ENCODE data around the gene GPC5. TPM values are rescaled to one million over a fixed set of nuclear protein-coding genes. Genes with fewer than 3 reads are reported as not detected.

Gene GPC5
- total and polyA plus RNA-seq, 2 of the 8 experiments (the other 6 are each of a cell fraction or from before 2014, with no cell fraction given) = 0.20 to 0.39 TPM

DNA sequence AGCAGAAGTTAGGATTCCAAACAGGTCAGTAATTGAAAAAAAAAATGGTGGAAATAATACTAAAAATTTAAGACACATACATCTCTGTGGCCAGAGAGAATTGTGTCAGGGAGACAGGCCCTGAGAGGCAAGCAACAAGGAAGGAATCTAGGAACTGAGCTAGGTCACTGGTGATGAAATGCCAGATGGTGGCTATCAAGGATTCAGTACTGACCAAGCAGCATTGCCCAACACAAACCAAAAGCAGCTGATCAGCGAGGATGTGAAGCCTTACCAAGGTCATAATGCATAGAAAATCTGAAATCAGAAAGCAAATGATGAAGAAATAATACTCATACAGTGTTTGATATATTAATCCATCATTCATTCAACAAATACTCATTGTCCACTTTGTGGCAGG lies 905.0 kb downstream of the GPC5 start:
- Histone ChIP-seq H3K27me3 (replicated peaks in 1 of 4; ENCODE audit: control insufficient read depth in 3 of 4, extremely low read depth in 1 of 4, insufficient read depth in 3 of 4, low read length in 3 of 4) (no peaks in the 10 kb centered on the region), H2AFZ (ENCODE audit: low read length) (no peak overlapping the region), H3K4ac (replicated peaks; ENCODE audit: insufficient read length, low read depth, low read length) (no peak overlapping the region), H3K56ac (replicated peaks; ENCODE audit: insufficient read length, low read depth, low read length) (no peak overlapping the region), H3K18ac (ENCODE audit: extremely low read depth, low read length) (no peak overlapping the region), H4K91ac (replicated peaks; ENCODE audit: insufficient read length, low read length) (no peak overlapping the region), H3K79me1 (ENCODE audit: low read depth, low read length) (no peaks in the 10 kb centered on the region), H4K20me1 (replicated peaks in 1 of 2; ENCODE audit: control insufficient read depth in 1 of 2, insufficient read depth in 2 of 2, low read length in 2 of 2) (no peaks in the 10 kb centered on the region), H3K9me3 (ENCODE audit: insufficient read depth in 2 of 2, low read depth in 1 of 2, low read length in 1 of 2) (no peaks in the 10 kb centered on the region), H4K8ac (ENCODE audit: extremely low read depth, insufficient read depth, low read length) (no peak overlapping the region), H3K14ac (ENCODE audit: insufficient read length) (no peak overlapping the region), H2BK12ac (ENCODE audit: low read depth, low read length) (no peak overlapping the region), H3K27ac (ENCODE audit: low read depth, low read length) (no peak overlapping the region), H3K23ac (ENCODE audit: insufficient read length) (no peak overlapping the region), H2BK20ac (ENCODE audit: low read length) (no peak overlapping the region), H3K79me2 (ENCODE audit: control insufficient read depth in 1 of 2, insufficient read depth in 2 of 2, low read length in 2 of 2) (no peaks in the 10 kb centered on the region), H2BK120ac (replicated peaks; ENCODE audit: low read depth, low read length) (no peak overlapping the region), H2AK5ac (ENCODE audit: low read depth, low read length) (no peak overlapping the region), H2BK5ac (ENCODE audit: low read depth, low read length) (no peak overlapping the region), H3K4me3 (ENCODE audit: extremely low read depth in 1 of 4, insufficient read depth in 2 of 4, low read depth in 3 of 4, low read length in 4 of 4) (no peak overlapping the region), H3K23me2 (ENCODE audit: low read depth, low read length) (no peaks in the 10 kb centered on the region), H4K5ac (ENCODE audit: insufficient read length, low read depth, low read length) (no peak overlapping the region), H3K4me2 (ENCODE audit: insufficient read depth in 1 of 2, low read depth in 2 of 2, low read length in 2 of 2) (no peak overlapping the region), H3K9ac (replicated peaks in 1 of 4; ENCODE audit: extremely low read depth in 1 of 4, low read depth in 3 of 4, low read length in 3 of 4) (no peak overlapping the region), H3K36me3 (ENCODE audit: control insufficient read depth in 2 of 4, insufficient read depth in 4 of 4, low read length in 3 of 4) (no peaks in the 10 kb centered on the region), H3K4me1 (replicated peaks in 1 of 4; ENCODE audit: control insufficient read depth in 3 of 4, insufficient read depth in 4 of 4, low read length in 3 of 4) (no peaks in the 10 kb centered on the region), H2BK15ac (ENCODE audit: low read length) (no peak overlapping the region)
- CTCF ChIA-PET (ENCODE audit: partially characterized antibody) = no interaction called here
- no peak for DNase-seq (ENCODE audit: low read depth in 1 of 2, low spot score in 2 of 2)
- TF ChIP-seq JUN (IDR thresholded peaks at IDR 0.05; ENCODE audit: low read depth, low read length) (no peak), RXRA (IDR thresholded peaks at IDR 0.05; ENCODE audit: insufficient read depth, low read depth, low read length) (no peak), RAD21 (IDR thresholded peaks at IDR 0.05 in 1 of 2, conservative IDR thresholded peaks at IDR 0.05 in 1 of 2; ENCODE audit: low read depth in 2 of 2, low read length in 2 of 2) (no peak)
- FAIRE-seq = no peak
- WGBS, 2 experiments (ENCODE audit: extremely low coverage in 1 of 2, insufficient coverage in 1 of 2, insufficient read length in 1 of 2, insufficient replicate concordance in 2 of 2, low coverage in 1 of 2, low lambda C conversion rate in 2 of 2, missing lambda C conversion rate in 1 of 2) = 100% methylated on average over 1 of the region's 1 CpG; no CpG with 5 or more reads in 1 of the 2 experiments
- POLR2A ChIA-PET (ENCODE audit: partially characterized antibody) = no interaction called here

Data from H1 (cell line).